ENCODE results near the gene HAND2.

DNA sequence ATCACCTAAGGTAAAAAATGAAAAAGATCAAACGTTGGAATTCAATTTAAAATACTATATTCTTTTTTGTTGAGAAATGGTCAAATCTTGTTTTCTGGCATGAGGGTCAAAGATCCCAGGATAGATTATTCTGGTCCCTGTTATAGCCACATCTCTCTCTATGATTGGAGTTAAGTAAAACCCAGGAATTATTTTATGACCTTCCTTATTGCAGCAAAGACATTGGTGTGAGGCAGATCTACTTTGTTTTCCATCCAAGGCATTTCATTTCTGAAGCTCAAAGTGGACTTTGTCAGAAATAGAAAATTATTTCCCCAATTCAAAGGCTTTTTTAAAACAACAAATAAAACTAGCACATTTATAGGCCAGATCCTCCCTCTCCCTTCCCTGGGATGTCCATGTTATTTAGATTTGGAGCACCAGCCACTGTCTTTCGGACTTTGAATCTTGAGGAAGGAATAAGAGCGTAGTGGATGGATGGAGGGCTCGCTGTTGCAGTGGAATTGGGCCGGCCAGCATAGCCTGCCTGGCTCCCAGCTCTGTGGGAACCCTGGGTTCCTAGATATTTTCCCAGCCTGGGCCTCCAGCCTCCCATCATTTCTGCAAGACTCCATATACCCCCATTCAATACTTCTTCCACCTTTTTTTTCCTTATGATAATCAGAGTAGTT lies 45.6 kb upstream of the HAND2 start:
- TF ChIP-seq POLR2AphosphoS5 (IDR thresholded peaks at IDR 0.05; ENCODE audit: low read depth, low read length) (no peak), SIN3A (IDR thresholded peaks at IDR 0.05; ENCODE audit: borderline replicate concordance, insufficient read depth, low read length) (no peak), TAF1 (IDR thresholded peaks at IDR 0.05; ENCODE audit: borderline replicate concordance, insufficient read depth, low read length) (no peak)
- TF ChIP-seq, protein P1, sequence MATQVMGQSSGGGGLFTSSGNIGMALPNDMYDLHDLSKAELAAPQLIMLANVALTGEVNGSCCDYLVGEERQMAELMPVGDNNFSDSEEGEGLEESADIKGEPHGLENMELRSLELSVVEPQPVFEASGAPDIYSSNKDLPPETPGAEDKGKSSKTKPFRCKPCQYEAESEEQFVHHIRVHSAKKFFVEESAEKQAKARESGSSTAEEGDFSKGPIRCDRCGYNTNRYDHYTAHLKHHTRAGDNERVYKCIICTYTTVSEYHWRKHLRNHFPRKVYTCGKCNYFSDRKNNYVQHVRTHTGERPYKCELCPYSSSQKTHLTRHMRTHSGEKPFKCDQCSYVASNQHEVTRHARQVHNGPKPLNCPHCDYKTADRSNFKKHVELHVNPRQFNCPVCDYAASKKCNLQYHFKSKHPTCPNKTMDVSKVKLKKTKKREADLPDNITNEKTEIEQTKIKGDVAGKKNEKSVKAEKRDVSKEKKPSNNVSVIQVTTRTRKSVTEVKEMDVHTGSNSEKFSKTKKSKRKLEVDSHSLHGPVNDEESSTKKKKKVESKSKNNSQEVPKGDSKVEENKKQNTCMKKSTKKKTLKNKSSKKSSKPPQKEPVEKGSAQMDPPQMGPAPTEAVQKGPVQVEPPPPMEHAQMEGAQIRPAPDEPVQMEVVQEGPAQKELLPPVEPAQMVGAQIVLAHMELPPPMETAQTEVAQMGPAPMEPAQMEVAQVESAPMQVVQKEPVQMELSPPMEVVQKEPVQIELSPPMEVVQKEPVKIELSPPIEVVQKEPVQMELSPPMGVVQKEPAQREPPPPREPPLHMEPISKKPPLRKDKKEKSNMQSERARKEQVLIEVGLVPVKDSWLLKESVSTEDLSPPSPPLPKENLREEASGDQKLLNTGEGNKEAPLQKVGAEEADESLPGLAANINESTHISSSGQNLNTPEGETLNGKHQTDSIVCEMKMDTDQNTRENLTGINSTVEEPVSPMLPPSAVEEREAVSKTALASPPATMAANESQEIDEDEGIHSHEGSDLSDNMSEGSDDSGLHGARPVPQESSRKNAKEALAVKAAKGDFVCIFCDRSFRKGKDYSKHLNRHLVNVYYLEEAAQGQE (IDR thresholded peaks at IDR 0.05; ENCODE audit: insufficient read depth in 1 of 2, low read depth in 2 of 2, low read length in 2 of 2) = no peak

Data from PFSK-1 (cell line).